ENCODE results near the gene ZBTB8B. TPM values are rescaled to one million over a fixed set of nuclear protein-coding genes. Genes with fewer than 3 reads are reported as not detected.
"Not testable (repeated sequence)": the region's sequence is repeated elsewhere in the genome, so short reads cannot be mapped to it uniquely, and the experiment has no call there.

The ZBTB8B gene
- total RNA-seq, 1 donor from 2014 or later = 0.08 TPM

DNA sequence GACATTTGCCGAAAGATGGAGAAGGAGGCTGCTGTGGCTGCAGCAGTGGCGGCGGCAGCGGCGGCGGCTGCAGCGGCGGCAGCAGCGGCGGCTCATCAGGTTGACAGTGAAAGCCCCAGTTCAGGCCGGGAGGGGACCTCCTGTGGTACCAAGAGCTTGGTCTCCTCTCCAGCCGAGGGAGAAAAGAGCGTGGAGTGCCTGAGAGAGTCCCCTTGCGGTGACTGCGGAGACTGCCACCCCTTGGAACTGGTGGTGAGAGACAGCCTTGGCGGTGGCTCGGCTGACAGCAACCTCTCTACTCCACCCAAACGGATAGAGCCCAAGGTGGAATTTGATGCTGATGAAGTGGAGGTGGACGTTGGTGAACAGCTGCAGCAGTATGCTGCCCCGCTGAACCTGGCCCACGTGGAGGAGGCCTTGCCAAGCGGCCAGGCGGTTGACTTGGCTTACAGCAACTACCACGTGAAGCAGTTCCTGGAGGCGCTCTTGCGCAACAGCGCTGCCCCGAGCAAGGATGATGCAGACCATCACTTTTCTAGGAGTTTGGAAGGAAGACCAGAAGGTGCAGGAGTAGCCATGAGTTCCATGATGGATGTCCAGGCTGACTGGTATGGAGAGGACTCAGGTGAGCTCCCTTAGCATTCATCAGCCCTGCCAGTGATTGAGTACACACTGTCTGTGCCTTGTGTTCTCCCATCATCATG lies 6.3 kb downstream of the ZBTB8B start:
- H3K4me3 Mint-ChIP-seq (ENCODE audit: unreplicated experiment) = no peak overlapping the region
- H3K27ac Mint-ChIP-seq (ENCODE audit: unreplicated experiment) = no peak overlapping the region
- no peak for DNase-seq (ENCODE audit: extremely low spot score, unreplicated experiment)
- TF ChIP-seq, protein P1, sequence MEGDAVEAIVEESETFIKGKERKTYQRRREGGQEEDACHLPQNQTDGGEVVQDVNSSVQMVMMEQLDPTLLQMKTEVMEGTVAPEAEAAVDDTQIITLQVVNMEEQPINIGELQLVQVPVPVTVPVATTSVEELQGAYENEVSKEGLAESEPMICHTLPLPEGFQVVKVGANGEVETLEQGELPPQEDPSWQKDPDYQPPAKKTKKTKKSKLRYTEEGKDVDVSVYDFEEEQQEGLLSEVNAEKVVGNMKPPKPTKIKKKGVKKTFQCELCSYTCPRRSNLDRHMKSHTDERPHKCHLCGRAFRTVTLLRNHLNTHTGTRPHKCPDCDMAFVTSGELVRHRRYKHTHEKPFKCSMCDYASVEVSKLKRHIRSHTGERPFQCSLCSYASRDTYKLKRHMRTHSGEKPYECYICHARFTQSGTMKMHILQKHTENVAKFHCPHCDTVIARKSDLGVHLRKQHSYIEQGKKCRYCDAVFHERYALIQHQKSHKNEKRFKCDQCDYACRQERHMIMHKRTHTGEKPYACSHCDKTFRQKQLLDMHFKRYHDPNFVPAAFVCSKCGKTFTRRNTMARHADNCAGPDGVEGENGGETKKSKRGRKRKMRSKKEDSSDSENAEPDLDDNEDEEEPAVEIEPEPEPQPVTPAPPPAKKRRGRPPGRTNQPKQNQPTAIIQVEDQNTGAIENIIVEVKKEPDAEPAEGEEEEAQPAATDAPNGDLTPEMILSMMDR (IDR thresholded peaks at IDR 0.05) = no peak
- no peaks in the 10 kb centered on the region for H3K4me1 Mint-ChIP-seq (ENCODE audit: unreplicated experiment)
- peaks cover 3% of the 10 kb centered on the region for H3K27me3 Mint-ChIP-seq (ENCODE audit: unreplicated experiment)
- no peaks in the 10 kb centered on the region for H3K36me3 Mint-ChIP-seq (ENCODE audit: unreplicated experiment)
- no peaks in the 10 kb centered on the region for H3K9me3 Mint-ChIP-seq (ENCODE audit: unreplicated experiment)

DNA sequence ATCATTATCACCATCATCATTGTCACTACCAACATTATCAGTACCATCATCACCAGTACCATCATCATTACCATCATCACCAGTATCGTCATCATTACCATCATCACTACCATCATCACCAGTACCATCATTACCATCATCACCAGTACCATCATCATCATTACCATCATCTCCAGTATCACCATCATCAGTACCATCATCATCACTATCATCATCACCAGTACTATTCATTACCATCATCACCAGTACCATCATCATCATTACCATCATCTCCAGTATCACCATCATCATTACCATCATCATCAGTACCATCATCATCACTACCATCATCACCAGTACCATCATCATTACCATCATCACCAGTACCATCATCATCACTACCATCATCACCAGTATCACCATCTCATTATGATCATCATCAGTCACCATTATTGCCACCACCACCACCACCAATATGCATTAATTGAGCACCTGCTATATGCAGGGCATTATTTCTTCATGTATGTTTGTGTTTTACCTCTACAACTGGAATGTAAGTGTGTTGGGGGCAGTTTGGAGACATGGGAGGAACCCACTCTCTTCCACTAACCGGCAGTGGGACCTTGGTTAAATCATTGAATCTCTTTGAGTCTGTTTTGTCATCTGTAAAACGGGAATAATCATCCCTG lies 7.0 kb downstream of the ZBTB8B start:
- no peak overlapping the region for H3K27ac Mint-ChIP-seq (ENCODE audit: unreplicated experiment)
- peaks cover 3% of the 10 kb centered on the region for H3K27me3 Mint-ChIP-seq (ENCODE audit: unreplicated experiment)
- no peaks in the 10 kb centered on the region for H3K36me3 Mint-ChIP-seq (ENCODE audit: unreplicated experiment)
- no peaks in the 10 kb centered on the region for H3K9me3 Mint-ChIP-seq (ENCODE audit: unreplicated experiment)
- no peak for DNase-seq (ENCODE audit: extremely low spot score, unreplicated experiment)
- no peaks in the 10 kb centered on the region for H3K4me1 Mint-ChIP-seq (ENCODE audit: unreplicated experiment)
- TF ChIP-seq, protein P1 (IDR thresholded peaks at IDR 0.05) = no peak
- H3K4me3 Mint-ChIP-seq (ENCODE audit: unreplicated experiment) = no peak overlapping the region

DNA sequence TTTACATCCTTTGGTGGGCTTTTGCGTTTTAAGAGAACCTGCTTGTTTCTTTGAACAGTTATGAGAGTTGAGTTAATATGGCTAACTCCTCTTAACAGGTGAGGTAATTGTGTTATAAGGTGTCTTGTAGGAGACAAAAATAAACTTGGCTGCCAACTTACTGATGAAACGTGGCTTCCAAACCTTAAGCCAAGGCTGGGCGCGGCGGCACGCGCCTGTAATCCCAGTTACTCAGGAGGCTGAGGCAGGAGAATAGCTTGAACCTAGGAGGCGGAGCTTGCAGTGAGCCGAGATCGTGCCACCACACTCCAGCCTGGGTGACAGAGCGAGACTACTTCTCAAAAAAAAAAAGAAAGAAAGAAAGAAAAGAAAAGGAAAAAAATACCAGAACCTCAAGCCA lies 8.1 kb downstream of the ZBTB8B start:
- not testable (repeated sequence) for H3K27me3 Mint-ChIP-seq (ENCODE audit: unreplicated experiment); H3K4me1 Mint-ChIP-seq (ENCODE audit: unreplicated experiment)

DNA sequence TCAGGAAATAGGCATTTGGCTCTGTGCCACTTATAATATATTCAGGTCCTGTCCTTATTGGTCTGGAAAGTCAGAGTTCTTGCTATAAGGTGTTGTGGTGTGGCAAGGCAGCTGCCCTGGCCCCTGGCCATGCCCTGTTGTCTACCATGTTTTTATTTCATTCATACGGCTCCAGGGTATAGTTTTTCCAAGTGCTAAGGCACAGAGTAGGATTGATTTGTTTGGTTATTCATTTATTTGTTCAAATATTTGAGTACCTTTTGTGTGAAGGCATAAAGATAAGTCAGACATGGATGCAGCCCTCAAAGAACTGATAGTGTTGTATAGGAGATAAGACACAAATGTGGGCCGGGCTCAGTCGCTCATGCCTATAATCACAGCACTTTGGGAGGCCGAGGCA lies 10.1 kb downstream of the ZBTB8B start:
- no peaks in the 10 kb centered on the region for H3K36me3 Mint-ChIP-seq (ENCODE audit: unreplicated experiment)
- TF ChIP-seq, protein P1 (IDR thresholded peaks at IDR 0.05) = no peak

More for the DNA sequence above, 8.1 kb downstream of the ZBTB8B start:
- H3K36me3 Mint-ChIP-seq (ENCODE audit: unreplicated experiment); H3K4me3 Mint-ChIP-seq (ENCODE audit: unreplicated experiment); DNase-seq (ENCODE audit: extremely low spot score, unreplicated experiment); H3K9me3 Mint-ChIP-seq (ENCODE audit: unreplicated experiment); H3K27ac Mint-ChIP-seq (ENCODE audit: unreplicated experiment): not testable (repeated sequence)

DNA sequence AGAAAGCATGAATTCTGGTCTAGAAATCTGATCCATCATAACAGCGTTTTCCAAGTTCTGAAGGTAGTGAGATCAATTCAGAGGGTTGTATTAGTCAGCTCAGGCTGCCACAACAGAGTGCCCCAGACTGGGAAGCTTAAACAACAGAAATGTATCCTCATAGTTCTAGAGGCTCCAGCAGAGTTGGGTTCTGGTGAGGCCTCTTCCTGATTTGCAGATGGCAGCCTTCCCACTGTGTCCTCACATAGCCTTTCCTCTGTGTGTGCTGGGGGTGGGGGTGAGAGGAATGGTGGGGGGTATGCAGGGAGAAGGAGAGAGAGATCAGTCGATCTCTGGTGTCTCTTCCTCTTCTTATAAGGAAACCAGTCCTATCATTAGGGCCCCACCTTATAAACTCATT lies 15.1 kb downstream of the ZBTB8B start:
- H3K36me3 Mint-ChIP-seq (ENCODE audit: unreplicated experiment) = no peaks in the 10 kb centered on the region
- H3K27me3 Mint-ChIP-seq (ENCODE audit: unreplicated experiment) = peaks cover 3% of the 10 kb centered on the region
- TF ChIP-seq, protein P1 (IDR thresholded peaks at IDR 0.05) = no peak
- H3K4me1 Mint-ChIP-seq (ENCODE audit: unreplicated experiment) = peaks cover 9% of the 10 kb centered on the region
- no peak for DNase-seq (ENCODE audit: extremely low spot score, unreplicated experiment)
- H3K4me3 Mint-ChIP-seq (ENCODE audit: unreplicated experiment) = no peak overlapping the region
- H3K9me3 Mint-ChIP-seq (ENCODE audit: unreplicated experiment) = no peaks in the 10 kb centered on the region
- H3K27ac Mint-ChIP-seq (ENCODE audit: unreplicated experiment) = no peak overlapping the region

More for the DNA sequence above, 10.1 kb downstream of the ZBTB8B start:
- peaks cover 3% of the 10 kb centered on the region for H3K27me3 Mint-ChIP-seq (ENCODE audit: unreplicated experiment)
- no peaks in the 10 kb centered on the region for H3K9me3 Mint-ChIP-seq (ENCODE audit: unreplicated experiment)
- H3K4me3 Mint-ChIP-seq (ENCODE audit: unreplicated experiment) = no peak overlapping the region
- H3K4me1 Mint-ChIP-seq (ENCODE audit: unreplicated experiment) = peaks cover 2% of the 10 kb centered on the region
- no peak for DNase-seq (ENCODE audit: extremely low spot score, unreplicated experiment)
- H3K27ac Mint-ChIP-seq (ENCODE audit: unreplicated experiment) = no peak overlapping the region

Measured in osteocyte (in vitro differentiated cells).